NCI-H1092 (cell line): ENCODE measurements around the gene ZNF541.
"Not testable (repeated sequence)": the region's sequence is repeated elsewhere in the genome, so short reads cannot be mapped to it uniquely, and the experiment has no call there.

Experiments used
- DNase-seq: peaks from one replicate; lab custom pipeline; 2025; lab: John Stamatoyannopoulos, UW

The ZNF541 gene

DNA sequence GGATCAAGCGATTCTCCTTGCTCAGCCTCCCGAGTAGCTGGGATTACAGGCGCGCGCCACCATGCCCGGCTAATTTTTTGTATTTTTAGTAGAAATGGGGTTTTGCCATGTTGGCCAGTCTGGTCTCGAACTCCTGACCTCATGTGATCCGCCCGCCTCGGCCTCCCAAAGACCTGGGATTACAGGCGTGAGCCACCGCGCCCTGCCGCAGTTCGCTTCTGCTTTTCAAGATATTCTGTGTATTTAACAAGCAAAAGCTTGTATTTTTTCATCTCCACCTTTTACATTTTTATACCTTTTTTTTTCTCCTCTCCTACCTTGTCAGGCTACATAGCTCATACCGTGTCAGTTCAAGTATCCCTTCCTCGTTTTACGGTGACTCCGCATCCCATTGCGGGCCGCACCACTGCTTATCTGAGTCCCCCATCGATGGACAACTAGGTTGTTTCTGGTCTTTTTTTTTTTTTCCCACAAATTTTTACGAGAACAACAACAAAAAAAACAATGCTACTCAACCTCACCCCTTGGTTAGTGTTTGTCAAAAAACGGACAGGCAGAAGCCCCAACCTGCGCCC lies 26.8 kb upstream of the ZNF541 start:
- not testable (repeated sequence) for DNase-seq

DNA sequence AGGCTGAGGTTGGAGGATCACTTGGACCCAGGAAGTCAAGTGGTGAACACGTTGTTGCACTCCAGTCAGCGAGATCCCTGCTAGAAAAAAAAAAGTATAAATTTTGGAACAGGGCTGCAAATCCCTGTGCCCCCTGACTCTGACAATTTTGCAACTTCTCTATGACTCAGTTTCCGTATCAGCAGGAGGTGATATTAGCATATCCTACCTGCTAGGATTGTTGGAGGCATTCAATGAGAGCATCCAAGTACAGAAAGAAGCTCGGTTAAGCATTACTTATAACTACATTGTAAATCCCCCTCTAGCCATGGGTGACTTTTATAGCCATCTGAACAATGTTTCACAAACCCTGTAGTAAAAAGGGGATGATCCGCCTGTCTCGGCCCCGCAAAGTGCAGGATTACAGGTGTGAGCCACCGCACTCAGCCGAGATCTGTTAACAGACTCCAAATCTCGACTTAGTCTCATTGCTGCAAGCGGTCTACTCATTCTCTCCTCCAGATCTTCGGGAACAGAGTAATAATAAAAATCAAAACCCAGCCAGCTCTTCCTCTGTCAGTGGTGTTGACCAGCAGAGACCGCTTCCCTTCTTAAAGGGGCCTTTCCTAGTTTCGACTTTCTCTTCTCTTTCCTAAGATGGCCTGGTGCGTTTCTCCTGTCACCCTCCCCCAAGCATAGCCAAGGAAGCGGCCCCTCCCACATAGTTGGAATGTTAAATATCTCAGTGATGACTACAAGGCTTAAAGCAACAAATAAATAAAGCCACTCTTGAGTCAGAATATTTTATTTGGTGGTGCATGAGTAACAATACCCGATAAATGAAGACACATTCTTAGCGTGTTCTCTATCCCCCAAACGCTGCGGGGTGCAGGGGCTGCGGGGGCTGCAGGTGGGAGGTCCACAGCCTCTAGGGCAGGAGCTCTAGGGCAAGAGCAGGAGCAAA lies 25.7 kb upstream of the ZNF541 start:
- DNase-seq: no peak

DNA sequence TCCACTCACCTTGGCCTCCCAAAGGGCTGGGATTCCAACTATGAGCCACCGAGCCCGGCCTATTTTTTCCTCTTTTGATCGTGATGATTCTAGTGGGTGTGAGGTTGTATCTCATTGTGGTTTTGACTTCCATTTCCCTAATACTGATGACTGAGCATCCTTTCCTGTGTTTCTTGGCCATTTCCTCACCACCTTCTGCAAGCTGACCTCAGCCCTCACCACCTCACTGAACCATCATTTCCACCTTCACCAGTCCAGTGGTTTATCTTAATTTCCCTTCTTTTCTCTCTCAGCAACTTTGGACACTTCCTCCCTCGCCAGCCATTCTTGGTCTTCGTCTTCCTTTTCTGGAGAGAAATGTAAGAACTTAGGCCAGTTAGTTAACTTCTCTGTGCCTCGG lies 23.0 kb upstream of the ZNF541 start:
- DNase-seq: no peak

DNA sequence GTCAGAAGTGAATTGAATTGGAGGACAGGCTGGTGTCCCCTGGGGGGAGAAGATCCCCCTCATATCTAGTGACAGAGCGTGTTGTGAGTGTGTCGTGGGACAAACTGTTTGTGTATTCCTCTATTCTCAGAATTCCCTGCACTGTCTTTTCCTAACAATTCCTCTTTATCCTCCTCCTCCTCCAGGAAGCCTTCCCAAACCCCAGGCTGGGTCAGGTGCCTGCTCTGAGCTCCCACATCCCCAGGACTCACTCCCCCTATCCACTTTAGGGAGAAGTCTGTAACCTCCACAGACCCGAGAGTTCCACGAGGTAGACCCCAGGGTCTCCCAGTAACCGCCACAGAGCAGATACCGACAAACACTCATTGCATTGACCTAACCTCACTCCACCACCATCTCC lies 20.9 kb upstream of the ZNF541 start:
- DNase-seq: no peak

DNA sequence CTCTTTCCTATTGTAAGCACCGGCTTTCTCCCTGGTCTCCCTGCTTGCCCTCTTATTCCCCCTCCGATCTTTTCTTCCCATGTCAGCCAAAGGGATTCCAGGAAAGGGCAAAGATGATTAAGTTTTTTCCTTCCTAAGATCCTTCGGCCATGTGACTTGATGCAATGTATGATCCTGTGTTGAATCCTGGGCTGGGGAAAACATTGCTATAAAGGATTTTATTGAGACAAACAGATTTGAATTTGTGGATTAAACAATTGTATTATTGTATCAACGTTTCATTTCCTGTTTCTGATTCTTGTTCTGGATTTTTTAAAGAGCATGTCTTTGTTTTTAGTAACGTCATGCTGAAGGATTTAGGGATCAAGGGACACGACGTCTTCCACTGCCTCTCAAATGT lies 16.9 kb upstream of the ZNF541 start:
- no peak for DNase-seq

DNA sequence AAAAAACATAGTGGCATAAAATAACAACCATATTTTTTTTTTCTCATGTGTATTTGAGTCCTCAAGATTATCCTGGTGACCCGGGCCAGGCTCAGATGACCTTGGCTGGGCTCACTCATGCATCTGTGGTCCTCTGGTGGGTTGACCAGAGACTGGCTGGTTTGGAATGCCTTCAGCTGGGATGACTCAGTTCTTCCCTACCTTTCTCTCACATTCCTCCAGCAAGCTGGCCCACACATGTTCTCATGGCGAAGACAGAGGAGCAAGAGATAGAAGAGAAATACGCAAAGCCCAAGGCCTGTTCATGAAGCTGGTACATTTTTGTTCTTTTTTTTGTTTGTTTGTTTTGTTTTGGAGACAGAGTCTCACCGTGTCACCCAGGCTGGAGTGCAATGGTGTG lies 14.3 kb upstream of the ZNF541 start:
- DNase-seq: no peak

DNA sequence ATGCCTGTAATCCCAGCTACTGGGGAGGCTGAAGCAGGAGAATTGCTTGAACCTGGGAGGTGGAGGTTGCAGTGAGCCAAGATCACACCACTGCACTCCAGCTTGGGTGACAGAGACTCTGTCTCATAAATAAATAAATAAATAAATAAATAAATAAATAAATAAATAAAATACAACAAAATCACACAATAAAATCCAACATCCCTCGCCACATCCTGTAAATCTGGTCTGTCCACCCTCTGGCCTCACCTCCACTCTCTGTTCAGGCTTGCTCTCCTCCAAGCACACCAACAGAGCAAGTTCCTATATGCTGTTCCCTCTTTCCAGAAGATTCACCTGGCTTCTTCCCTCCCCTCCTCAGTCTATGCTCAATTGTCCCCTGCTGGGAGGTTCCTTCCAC lies 10.2 kb upstream of the ZNF541 start:
- not testable (repeated sequence) for DNase-seq

DNA sequence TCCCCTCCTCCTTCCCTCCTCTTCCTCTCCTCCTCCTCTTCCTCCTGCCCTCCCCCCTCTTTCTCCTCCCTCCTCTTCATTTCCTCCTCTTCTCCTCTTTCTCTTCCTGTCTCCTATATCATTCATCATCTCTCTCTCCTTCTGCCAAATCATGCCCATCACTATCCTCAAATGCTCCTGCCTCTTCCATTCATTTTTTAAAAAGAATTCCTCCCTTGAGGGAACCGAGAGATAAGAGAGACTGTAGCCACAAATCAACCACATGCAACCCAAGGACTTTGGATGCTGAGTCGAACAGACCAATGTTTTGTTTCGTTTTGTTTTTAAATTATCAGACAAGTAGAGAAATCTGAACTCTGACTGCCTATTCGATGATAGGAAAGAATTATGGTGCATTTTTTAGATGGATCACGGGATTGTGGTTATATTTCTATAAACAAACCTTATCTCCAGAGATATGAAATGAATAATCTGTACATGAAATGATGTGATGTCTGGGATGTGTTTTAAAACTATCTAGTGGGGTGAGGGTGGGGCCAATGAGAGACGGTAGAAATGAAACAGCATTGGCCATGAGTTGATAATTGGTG lies 9.5 kb upstream of the ZNF541 start:
- no peak for DNase-seq

DNA sequence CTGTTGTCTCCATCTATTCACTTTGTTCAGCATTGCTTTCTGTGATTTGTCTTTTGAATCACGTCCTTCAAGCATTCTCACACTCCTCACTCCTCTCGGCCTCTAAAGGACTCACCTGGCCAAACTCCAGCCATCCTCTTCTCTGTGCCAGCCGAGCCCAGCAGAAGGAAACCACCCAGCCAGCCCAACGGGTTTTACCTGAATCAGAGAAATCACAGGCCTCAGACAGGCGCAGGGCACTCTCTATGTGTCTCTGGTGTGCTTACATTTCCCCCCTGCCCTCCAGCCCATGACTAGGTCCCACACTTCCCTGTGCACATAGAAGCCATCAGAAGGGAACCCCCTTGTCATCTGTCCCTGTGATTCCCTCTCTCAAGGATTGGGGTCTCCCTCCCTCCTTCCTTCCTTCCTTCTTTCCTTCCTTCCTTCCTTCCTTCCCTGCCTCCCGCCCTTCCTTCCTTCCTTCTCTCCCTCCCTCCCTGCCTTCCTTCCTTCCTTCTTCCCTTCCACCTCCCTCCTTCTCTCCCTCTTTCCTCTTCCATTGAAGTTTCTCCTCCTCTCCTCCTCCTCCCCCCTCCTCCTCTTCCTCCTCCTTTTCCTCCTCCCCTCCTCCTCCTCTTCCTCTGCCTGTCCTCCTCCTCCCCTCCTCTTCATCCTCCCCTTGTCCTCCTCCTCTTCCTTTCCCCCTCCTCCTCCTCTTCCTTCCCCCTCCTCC lies 8.8 kb upstream of the ZNF541 start:
- DNase-seq: no peak

DNA sequence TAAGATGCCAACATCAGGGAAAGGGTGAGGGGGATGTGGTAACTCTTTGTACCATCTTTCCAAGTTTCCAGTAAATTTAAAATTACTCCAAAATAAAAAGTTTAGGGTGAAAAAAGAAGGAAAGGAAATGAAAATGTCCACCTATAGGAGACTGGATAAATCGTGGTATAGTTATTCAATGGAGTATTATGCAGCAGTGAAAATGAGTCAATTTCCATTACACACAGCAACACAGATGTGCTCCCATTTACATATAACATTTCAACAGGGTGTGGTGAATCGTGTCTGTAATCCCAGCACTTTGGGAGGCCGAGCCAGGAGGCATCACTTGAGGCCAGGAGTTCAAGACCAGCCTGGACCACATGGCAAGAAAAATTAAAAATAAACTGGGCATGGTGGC lies 7.4 kb upstream of the ZNF541 start:
- no peak for DNase-seq

DNA sequence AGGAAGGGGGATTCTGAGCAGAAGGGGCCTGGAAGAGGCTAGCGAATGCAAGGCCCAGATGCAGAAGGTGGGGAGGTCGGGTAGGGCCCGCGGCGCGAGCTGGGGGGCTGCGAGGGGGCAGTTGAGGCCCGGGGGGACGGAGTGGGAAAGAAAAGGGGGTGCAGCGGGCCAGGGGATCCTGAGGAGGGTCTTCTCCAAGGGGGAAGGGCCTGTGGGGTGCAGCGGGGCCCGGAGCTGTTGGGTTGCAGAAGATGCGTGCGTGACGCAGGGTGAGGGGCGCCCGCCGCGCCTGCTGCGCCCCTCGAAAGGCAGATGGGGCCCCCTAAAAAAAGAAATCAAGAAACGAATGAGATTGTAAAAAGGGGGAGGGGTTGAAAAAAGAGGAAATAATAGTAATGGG lies 313 bp downstream of the ZNF541 start:
- no peak for DNase-seq

DNA sequence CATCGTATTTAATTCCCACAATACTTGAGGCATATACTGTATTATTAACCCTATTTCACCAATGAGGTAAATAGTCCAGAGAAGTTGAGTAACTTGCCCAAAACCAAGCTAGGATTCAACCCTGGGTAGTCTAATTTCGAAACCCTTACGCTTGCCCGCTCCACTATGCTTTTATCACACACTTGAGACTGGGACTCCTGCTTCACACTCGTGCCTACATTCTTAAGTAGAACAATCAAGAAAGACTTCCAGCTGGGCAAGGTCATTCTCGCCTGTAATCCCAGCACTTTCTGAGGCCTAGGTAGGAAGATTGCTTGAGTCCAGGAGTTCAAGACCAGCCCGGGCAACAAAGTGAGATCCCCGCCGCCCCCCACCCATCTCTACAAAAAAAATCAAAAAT lies 3.6 kb downstream of the ZNF541 start:
- no peak for DNase-seq

DNA sequence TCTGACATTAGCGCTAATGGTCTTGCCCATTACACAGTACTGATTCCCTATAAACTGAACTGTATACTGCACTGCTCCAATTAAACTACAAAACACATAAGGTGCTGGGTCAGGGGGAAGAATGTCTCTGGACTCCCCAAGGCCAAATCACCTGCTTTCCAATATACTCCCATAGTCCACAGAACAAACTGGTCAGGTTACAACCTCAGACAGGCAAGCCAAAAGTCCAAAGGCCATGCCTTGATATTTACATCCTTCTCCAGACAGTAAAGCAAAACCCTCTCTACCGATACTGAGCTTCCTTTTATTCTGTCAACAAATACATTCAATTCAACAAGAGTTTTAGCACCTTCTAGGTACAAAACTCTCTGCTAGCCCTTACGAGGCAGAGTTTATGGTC lies 8.9 kb downstream of the ZNF541 start:
- DNase-seq: no peak

DNA sequence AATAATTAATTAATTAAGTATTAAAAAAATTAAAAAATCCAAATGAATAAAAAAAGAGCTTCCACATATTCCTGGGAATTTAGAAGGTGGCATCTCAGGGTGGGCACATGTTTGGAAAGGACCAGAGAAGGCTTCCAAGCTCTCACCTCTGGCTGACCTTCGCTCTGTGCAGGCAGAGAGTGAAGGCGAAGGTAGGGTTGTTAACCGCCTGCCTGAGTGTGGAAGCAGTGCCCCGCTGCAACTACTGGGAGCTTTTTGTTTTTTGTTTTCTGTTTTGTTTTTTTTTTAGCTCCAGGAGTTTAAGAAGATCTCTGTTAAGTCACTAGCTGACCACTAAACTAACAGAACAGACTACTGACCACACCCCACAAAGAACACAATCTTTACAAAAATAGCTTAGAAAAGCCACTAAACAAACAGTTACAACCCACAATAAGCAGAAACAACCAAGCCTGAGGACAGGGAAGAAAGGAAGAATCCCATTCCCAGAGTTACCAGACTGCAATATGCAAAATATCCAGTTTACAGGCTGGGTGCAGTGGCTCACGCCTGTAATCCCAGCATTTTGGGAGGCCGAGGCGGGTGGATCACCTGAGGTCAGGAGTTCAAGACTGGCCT lies 11.4 kb downstream of the ZNF541 start:
- DNase-seq: no peak

DNA sequence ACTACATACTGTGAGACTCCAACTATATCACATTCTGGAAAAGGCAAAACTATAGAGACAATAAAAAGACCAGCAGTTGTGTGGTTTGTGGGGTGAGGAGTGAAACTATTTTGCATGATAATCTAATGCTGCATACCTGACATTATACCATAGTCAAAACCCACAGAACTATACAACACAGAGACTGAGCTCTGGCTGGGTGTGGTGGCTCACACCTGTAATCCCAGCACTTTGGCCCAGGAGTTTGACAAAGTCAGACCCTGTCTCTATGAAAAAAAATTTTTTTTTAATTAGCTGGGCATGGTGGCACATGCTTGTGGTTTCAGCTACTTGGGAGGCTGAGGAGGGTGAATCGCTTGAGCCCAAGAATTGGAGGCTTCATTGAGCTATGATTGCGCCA lies 11.9 kb downstream of the ZNF541 start:
- no peak for DNase-seq

DNA sequence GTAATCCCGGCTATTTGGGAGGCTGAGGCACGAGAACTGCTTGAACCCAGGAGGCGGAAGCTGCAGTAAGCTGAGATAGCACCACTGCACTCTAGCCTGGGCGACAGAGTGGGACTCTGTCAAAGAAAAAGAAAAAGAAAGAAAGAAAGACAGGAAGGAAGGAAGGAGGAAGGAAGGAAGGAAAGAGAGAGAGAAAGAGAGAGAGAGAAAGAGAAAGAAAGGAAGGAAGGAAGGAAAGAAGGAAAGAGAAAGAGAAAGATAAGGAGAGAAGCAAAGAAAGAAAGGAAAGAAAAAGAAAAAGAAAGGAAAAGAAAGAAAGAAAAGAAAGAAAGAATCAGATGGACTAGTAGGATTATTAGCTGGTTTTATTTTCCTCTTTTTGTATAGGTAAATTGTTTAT lies 22.8 kb downstream of the ZNF541 start:
- no peak for DNase-seq

DNA sequence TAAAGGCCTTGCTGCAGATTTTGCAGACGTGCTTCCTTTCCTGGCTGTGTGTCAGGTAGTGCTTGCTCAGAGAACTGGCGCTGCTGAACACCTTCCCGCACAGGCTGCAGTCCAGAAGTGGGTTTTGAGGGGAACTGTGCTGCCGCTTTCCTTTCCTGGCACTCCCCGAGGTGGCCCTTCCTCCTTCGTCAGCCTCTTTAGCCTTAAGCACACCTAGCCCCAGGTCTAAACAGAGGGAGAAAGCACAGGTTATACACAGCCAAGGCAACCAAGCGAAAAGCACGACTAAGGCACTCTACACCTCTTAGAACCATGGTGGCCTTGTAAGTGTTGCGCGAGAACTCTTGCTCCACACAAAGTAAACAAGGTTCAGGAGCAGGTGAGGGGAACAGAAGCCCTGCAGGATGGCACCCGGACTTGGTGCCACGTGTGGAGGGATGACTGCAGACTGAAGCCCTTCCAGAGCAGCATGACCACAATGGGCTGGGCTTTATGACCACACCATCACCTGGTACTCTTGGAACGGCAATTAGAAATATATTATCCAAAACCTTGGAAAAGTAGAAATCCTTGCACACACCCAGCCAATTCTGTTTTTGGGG lies 23.6 kb downstream of the ZNF541 start:
- DNase-seq: no peak

DNA sequence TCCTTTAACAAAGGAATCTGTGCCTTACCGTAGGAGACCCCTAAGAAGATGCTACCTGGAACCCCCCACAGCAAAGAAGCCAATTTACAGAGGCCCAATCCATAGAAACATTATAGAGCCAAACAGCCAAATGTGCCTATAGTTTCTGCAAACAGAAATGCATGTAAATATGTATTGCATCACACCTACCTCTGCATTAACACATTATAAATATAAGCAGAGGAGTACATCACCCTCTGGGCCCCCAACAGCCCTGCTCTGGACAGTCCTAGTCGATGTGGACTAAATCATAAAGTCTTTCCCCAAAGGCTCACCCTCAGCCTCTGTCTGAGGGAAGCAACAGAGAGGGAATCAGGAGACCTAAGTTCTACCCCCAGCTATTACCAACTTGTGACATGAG lies 25.7 kb downstream of the ZNF541 start:
- DNase-seq: no peak

DNA sequence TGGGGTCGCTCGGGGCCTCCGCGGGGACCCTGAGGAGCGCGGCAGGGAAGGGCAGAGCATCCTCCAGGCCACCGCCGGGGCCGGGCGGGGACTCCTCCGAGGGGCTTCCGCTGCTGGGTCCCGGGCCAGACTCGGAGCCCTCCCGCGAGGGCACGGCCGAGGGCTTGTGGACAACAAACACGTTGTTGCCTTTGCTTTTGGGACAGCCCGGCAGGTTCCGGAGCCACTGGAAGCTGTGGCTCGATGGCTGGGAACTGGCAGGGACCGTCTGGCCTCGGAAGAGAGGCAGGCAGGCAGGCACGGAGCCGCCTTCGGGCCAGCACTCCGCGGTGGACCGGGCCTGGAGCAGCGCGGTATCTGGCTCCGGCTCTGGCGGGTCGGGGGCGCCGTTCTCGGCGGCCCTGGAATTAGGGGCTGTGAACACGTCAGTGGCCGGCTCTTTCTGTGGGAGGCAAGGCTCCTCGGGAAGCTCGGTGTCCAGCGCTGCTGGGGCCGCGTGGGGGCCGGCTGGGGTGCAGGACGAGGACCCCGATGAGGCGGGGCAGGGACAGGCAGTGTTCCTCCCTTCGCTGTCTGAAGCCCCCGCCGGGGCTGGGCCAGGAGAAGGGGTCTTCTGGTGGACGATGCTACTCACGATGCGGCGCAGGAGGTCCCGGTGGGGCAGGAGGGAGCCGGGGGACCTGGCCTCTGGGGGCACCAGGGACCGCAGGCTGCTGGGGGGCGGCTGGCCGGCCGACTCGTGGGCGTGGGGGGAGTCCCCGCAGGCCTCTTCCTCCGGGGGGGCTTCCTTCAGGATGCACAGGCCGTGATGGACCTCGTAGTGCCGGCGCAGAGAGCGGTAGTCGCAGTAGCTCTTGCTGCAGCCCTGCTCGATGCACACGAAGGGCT lies 27.6 kb downstream of the ZNF541 start:
- no peak for DNase-seq

DNA sequence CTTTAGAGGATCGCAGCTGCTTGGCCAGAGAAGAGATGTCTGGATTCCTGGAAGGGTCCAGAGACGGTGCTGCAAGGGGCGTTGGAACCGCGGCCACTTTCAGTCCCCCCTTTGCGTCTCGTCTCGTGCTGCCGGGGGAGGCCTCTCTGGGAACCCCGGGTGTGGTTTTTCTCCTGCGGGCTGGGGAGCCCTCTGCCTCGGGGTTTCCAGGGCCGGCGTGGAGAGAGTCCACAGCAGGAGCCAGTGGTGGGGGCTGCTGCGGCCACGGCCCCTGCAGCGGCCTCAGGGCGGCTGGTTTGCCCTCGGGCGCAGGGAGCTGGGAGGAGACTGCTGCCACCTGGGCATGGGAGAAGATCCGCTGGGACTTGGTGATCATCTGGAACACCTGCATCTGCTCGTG lies 28.5 kb downstream of the ZNF541 start:
- DNase-seq: no peak

DNA sequence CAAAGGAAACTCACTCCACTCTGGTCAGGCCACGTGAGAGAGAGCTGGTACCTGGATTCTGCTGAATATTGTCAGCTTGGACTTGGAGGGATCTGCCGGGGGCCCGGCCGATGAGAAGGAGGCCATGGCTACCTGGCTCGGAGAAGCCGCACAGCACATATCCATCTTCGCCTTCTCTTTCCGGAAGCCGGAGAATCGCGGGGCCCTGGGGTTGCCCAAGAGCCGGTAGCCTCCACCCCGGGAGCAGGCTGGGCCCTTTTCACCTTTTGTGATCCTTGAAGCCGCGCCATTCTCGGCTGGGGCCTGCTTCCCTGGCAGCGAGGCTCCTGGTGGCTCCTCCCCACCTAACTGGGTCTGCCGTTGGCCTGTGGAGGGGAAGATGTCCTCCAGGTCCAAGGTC lies 28.9 kb downstream of the ZNF541 start:
- DNase-seq: no peak
